Sigmoid colon (tissue), 4 donors: Measurements from ENCODE around the gene CLIC6.

Experiments
- EP300 ChIP-seq, 4 donors: sonication (generic); formaldehyde crosslinking; IDR thresholded peaks; one replicate each; pipeline ENCODE4 v1.6.1; 2017; ENCODE audit warnings: antibody characterized with exemption in 4 of 4
- TF ChIP-seq, protein P1 (sequence below), 4 experiments: fragments of 450-650 bp in 3 of 4; fragments of 200-600 bp in 1 of 4; IDR thresholded peaks; one replicate each; pipeline ENCODE4 v1.5.1; 2016 to 2019; ENCODE audit warnings: antibody characterized with exemption in 4 of 4, mild to moderate bottlenecking in 3 of 4, moderate library complexity in 2 of 4

DNA sequence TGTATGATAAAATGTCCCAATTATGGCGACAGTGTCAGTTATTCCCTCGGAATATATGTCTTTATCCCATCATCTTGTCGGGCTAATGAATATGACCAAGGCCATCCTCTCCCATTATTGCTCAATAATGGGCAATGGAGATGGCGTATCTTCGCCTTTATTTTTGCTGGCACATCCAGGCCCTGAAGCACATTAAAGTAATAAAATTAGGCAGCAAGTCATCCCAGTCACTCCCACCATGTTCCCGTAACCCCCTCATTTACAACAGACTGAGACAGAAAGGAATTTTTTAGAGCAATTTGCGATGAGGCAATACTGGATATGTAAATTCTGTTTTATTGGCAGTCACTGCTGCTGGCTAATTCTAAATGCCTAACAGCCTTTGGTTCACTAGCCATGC, 35.3 kb downstream of the CLIC6 start:
- no peak for TF ChIP-seq EP300 (IDR thresholded peaks at IDR 0.05)
- TF ChIP-seq, protein P1, sequence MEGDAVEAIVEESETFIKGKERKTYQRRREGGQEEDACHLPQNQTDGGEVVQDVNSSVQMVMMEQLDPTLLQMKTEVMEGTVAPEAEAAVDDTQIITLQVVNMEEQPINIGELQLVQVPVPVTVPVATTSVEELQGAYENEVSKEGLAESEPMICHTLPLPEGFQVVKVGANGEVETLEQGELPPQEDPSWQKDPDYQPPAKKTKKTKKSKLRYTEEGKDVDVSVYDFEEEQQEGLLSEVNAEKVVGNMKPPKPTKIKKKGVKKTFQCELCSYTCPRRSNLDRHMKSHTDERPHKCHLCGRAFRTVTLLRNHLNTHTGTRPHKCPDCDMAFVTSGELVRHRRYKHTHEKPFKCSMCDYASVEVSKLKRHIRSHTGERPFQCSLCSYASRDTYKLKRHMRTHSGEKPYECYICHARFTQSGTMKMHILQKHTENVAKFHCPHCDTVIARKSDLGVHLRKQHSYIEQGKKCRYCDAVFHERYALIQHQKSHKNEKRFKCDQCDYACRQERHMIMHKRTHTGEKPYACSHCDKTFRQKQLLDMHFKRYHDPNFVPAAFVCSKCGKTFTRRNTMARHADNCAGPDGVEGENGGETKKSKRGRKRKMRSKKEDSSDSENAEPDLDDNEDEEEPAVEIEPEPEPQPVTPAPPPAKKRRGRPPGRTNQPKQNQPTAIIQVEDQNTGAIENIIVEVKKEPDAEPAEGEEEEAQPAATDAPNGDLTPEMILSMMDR (IDR thresholded peaks at IDR 0.05) = no peak
